GM21360 (cell line): ENCODE data around the gene MTHFD2.

ENCODE experiments used
- ATAC-seq: cut with Tn5 transposase; IDR thresholded peaks from one replicate; pipeline ENCODE4 v1.9.1; 2021; ENCODE audit warnings: mild to moderate bottlenecking, moderate library complexity; ENCODE audit not compliant: unreplicated experiment

Gene MTHFD2

DNA sequence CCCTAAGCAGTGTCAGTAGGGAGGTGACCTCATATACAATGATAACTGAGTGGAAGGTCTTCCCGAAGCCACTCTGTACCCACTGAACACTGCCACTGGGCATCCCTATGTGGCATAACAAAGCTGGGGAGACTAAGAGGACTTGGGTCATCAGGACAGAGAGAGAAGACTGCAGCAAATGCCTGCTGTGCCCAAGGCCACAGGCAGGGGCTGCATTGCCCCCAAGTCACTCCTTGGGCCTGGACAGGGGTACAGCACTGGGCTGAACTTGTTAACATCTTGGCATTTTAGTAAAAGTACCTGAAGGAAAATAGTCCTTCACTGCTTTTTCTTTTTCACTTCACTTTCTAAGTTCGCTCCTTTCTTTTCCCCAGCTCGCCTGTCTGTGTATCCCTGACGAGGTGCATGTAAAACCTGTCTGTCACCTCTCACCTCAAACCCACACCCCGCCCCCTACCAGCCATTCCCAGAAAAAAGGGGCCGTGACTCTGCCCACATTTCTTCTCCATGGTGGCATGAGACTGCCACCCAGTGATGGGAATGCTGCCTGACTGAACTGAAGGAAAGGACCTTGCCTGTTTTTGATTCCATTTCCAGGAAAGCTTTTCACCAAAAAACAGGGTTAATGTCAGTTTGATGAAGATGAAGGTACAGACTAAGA, 62.9 kb downstream of the MTHFD2 start:
- no peak for ATAC-seq

DNA sequence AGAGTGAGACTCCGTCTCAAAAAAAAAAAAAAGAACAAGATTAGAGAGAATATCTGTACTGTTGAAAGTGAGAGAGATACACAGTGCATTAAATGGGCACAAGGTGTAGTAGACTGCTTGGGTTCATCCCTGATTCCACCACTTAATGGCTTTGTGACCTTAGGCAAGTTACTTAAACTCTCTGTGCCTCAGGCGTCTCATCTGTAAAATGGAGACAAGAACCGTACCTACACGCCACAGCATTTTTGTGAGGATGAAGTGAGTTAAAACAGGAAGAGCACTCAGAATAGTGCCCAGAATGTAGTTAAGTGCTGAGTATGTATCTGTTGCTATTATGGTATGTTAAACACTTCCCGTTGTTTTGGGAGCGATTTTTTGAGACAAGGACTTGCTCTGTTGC, 64.3 kb downstream of the MTHFD2 start:
- no peak for ATAC-seq

DNA sequence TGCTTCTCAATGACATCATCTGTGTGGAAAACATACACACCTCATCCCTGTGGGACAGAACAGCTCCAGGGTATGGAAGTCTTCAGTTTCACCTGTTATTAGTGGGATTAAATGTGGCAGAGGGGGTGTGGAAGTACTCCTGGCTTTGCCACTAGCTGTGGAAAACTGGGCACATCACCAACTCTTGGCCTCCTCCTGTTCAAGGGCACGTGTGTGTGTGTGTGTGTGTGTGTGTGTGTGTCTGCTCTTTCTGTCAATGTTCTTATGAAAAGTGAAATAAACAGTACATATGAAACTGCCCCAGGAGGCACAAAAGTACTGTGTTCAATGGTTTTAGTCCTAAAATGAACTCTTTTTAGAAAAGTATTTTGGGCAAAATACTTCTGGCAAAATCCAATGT, 65.9 kb downstream of the MTHFD2 start:
- no peak for ATAC-seq

DNA sequence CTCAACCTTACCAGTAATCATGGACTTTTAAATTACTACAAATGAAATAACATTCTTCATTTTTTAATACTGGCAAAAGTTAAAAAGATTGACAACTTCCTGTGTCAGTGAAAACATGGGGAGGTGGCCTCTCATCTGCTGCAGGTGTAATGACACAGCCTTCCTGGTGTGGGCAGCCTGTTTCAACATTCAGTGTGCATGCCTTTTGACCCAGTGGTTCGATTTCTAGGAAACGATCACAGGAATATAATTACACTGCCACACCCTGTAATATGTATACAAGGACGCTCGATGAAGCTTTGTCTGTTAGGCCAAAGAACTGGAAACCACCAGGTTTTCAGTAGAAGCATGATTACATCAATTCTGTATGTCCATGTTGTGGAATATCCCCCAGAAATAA, 68.7 kb downstream of the MTHFD2 start:
- no peak for ATAC-seq
